ENCODE measurements around the gene DENND2A. TPM values are rescaled to one million over a fixed set of nuclear protein-coding genes. Genes with fewer than 3 reads are reported as not detected.

The DENND2A gene
- polyA plus RNA-seq, 4 donors, result 3.0 to 7.0 (median 5.7) TPM; not detected in 1

DNA sequence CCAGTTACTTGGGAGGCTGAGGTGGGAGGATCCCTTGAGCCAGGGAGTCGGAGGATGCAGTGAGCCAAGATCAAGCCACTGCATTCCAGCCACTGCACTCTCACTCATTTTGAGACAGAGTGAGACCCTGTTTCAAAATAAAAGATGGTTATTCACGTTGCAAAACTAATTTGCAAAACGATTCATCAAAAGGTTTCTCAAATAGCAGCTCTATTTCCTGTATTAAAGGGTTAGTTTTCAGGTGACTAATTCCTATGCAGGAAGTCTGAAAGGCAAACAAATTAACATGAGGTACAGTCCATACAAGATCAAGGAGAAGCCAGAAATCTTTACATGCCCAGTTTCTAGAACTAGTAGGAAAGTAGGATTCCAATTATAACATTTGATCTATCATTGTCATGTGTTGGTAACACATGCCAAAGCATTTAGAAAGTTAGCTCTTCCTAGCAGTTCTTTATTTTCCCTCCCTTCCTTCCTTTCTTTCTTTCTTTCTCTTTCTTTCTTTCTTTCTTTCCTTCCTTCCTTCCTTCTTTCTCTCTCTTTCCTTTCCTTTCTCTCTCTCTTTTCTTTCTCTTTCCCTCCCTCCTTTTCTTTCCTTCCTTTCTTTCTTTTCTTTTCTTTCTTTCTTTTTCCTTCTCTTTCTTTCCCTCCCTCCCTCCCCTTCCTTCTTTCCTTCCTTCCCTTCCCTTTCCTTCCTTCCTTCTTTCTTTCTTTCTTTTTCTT, 49.3 kb downstream of the DENND2A start:
- no peak overlapping the region for H3K27ac ChIP-seq (ENCODE audit: low read depth in 1 of 3, low read length in 2 of 3)
- H3K27me3 ChIP-seq (ENCODE audit: control insufficient read depth in 3 of 3, insufficient read depth in 3 of 3, low read length in 3 of 3), result peaks cover 0 to 3% (median 0%) of the 10 kb centered on the region in 3 donors
- 42 to 54% (median 43%) methylated on average over 3 of the region's 3 CpGs for WGBS, 3 donors
- no peaks in the 10 kb centered on the region for H3K9me3 ChIP-seq (ENCODE audit: control insufficient read depth in 2 of 2, insufficient read depth in 1 of 2, low read depth in 1 of 2, low read length in 1 of 2)
- H3K4me3 ChIP-seq (ENCODE audit: low read depth in 1 of 3, low read length in 3 of 3), result no peak overlapping the region
- H3K36me3 ChIP-seq (ENCODE audit: control insufficient read depth in 3 of 3, insufficient read depth in 2 of 3, low read depth in 1 of 3, low read length in 3 of 3), result peaks cover 0 to 6% (median 0%) of the 10 kb centered on the region in 3 donors
- no peak for DNase-seq
- FAIRE-seq, result no peak
- H3K4me1 ChIP-seq (ENCODE audit: control insufficient read depth in 3 of 3, insufficient read depth in 2 of 3, low read depth in 1 of 3, low read length in 2 of 3), result no peaks in the 10 kb centered on the region

DNA sequence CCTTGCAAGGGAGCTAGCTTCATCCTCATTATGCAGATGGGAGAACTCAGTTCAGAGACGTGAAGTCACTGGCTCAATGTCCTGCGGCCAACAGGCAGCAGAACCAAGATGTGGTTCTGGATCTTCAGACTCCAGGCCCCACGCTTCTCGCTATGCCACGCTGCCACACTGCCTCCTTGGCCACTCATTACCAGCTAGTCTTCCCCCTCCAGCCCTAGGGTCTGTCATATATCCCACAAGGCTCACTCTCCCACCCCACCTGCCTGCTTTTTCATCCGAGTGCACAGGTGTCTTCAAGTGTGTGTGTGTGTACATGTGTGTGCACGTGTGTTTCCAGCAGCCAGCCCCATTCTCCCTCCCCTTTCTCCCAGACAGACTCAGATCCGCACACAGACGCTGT, 53.4 kb downstream of the DENND2A start:
- Histone ChIP-seq H3K4me1 (ENCODE audit: control insufficient read depth in 3 of 3, insufficient read depth in 2 of 3, low read depth in 1 of 3, low read length in 2 of 3) (no peaks in the 10 kb centered on the region), H3K9me3 (ENCODE audit: control insufficient read depth in 2 of 2, insufficient read depth in 1 of 2, low read depth in 1 of 2, low read length in 1 of 2) (no peaks in the 10 kb centered on the region), H3K27me3 (ENCODE audit: control insufficient read depth in 3 of 3, insufficient read depth in 3 of 3, low read length in 3 of 3) (no peaks in the 10 kb centered on the region), H3K36me3 (ENCODE audit: control insufficient read depth in 3 of 3, insufficient read depth in 2 of 3, low read depth in 1 of 3, low read length in 3 of 3) (peaks cover 0 to 3% (median 0%) of the 10 kb centered on the region in 3 donors), H3K4me3 (ENCODE audit: low read depth in 1 of 3, low read length in 3 of 3) (no peak overlapping the region), H3K27ac (ENCODE audit: low read depth in 1 of 3, low read length in 2 of 3) (no peak overlapping the region)
- WGBS, 3 donors, result 89 to 94% (median 89%) methylated on average over 9 of the region's 9 CpGs
- DNase-seq (no peak), FAIRE-seq (no peak)

DNA sequence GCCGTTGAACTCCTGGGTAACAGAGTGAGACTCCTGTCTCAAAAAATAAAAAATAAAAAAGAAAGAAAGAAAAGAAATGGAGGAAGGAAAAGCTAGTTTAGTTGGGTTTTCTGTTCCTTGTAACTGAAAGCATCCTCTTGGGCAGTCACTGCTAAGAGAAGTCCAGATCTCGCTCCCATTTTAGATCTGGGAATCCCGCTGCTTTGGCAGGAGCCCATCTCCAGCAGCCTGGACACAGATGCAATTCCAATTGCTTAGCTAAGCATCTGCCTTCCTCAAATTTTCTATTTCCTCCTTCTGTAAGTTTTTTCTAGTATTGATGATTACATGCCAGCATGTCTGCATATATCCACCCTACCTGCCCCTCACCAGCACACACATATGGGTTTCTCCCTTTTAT, 54.1 kb downstream of the DENND2A start:
- FAIRE-seq (no peak), DNase-seq (no peak)
- Histone ChIP-seq H3K27ac (ENCODE audit: low read depth in 1 of 3, low read length in 2 of 3) (no peak overlapping the region), H3K4me1 (ENCODE audit: control insufficient read depth in 3 of 3, insufficient read depth in 2 of 3, low read depth in 1 of 3, low read length in 2 of 3) (no peaks in the 10 kb centered on the region), H3K4me3 (ENCODE audit: low read depth in 1 of 3, low read length in 3 of 3) (no peak overlapping the region), H3K36me3 (ENCODE audit: control insufficient read depth in 3 of 3, insufficient read depth in 2 of 3, low read depth in 1 of 3, low read length in 3 of 3) (peaks cover 0 to 3% (median 0%) of the 10 kb centered on the region in 3 donors), H3K27me3 (ENCODE audit: control insufficient read depth in 3 of 3, insufficient read depth in 3 of 3, low read length in 3 of 3) (no peaks in the 10 kb centered on the region), H3K9me3 (ENCODE audit: control insufficient read depth in 2 of 2, insufficient read depth in 1 of 2, low read depth in 1 of 2, low read length in 1 of 2) (no peaks in the 10 kb centered on the region)
- WGBS, 3 donors, result 73 to 87% (median 86%) methylated on average over 3 of the region's 3 CpGs

DNA sequence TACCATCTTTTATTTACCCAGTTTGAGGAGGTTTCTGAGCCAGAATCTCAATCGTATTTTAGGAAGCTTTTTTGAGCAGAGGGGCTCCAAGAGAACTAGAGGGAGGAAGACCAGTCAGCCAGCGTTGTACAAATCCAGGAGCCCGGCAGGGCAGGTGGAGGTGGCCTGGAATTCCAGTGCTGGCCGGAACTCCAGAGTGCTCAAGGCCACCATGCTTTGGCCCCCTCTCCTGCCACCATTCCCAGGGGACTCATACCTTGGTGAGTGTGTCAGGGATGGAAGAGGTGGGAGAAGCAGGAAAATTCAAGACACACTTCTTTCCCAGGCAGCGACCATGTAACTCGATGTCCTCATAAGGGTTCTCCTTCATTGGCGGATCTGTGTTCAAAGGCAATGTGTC, 55.3 kb downstream of the DENND2A start:
- no peak for DNase-seq
- H3K9me3 ChIP-seq (ENCODE audit: control insufficient read depth in 2 of 2, insufficient read depth in 1 of 2, low read depth in 1 of 2, low read length in 1 of 2), result no peaks in the 10 kb centered on the region

DNA sequence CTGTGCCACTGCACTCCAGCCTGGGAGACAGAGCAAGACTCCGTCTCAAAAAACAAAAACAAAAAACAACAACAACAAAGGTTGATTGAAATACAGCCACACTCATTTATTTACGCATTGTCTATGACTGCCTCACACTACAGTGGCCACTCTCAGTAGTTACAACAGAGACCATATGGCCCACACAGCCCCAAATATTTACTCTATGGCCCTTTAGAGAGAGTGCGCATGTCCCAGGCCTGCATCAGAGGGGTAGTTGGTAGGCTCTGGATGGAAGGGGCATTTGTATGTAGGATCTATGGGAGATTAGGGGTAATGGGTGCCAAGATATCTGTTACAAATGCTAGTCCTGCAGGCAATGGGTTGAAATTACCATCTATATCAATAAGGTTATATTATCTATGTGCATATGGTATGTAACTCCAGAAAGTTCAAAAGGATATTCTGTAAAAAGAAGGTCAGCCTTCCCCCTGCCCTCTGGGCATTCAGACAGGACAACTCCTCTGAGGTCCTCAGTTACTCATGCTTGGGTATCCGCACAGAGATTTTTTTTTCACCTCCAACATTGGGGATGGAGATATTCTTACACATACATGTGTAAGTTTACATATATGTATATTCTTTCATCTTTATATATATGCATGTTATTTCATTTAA, 56.3 kb downstream of the DENND2A start:
- Histone ChIP-seq H3K27me3 (ENCODE audit: control insufficient read depth in 3 of 3, insufficient read depth in 3 of 3, low read length in 3 of 3) (no peaks in the 10 kb centered on the region), H3K9me3 (ENCODE audit: control insufficient read depth in 2 of 2, insufficient read depth in 1 of 2, low read depth in 1 of 2, low read length in 1 of 2) (no peaks in the 10 kb centered on the region), H3K4me1 (ENCODE audit: control insufficient read depth in 3 of 3, insufficient read depth in 2 of 3, low read depth in 1 of 3, low read length in 2 of 3) (no peaks in the 10 kb centered on the region), H3K36me3 (ENCODE audit: control insufficient read depth in 3 of 3, insufficient read depth in 2 of 3, low read depth in 1 of 3, low read length in 3 of 3) (peaks cover 0 to 6% (median 0%) of the 10 kb centered on the region in 3 donors), H3K27ac (ENCODE audit: low read depth in 1 of 3, low read length in 2 of 3) (no peak overlapping the region), H3K4me3 (ENCODE audit: low read depth in 1 of 3, low read length in 3 of 3) (no peak overlapping the region)
- WGBS, 3 donors, result 96% methylated on average over 4 of the region's 4 CpGs
- FAIRE-seq (no peak), DNase-seq (no peak)

More for the DNA sequence above, 55.3 kb downstream of the DENND2A start:
- H3K27me3 ChIP-seq (ENCODE audit: control insufficient read depth in 3 of 3, insufficient read depth in 3 of 3, low read length in 3 of 3), result no peaks in the 10 kb centered on the region
- no peak for FAIRE-seq
- peaks cover 0 to 6% (median 0%) of the 10 kb centered on the region in 3 donors for H3K36me3 ChIP-seq (ENCODE audit: control insufficient read depth in 3 of 3, insufficient read depth in 2 of 3, low read depth in 1 of 3, low read length in 3 of 3)
- H3K27ac ChIP-seq (ENCODE audit: low read depth in 1 of 3, low read length in 2 of 3), result no peak overlapping the region
- no peaks in the 10 kb centered on the region for H3K4me1 ChIP-seq (ENCODE audit: control insufficient read depth in 3 of 3, insufficient read depth in 2 of 3, low read depth in 1 of 3, low read length in 2 of 3)
- no peak overlapping the region for H3K4me3 ChIP-seq (ENCODE audit: low read depth in 1 of 3, low read length in 3 of 3)
- WGBS, 3 donors, result 93 to 94% (median 94%) methylated on average over 6 to 7 of the region's 7 CpGs

DNA sequence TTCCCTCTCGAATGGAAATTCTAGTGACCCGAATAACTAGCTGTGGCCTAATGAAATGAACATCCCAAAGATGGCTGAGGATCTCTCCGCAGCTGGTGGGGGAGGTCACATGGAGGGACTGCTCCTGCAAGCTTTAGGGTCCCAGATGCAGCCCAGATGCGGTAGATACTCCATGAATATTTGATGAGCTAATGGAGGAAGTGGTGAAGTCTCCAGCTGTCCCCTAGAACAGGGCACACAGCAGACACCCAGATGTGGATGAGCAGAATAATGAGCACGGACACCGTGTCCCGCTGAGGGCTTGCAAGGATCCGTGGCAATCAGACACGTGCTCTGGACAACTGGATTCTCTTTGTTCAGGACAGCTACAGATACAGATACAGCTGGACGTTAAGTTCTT, 59.2 kb downstream of the DENND2A start:
- Histone ChIP-seq H3K27ac (ENCODE audit: low read depth in 1 of 3, low read length in 2 of 3) (no peak overlapping the region), H3K36me3 (ENCODE audit: control insufficient read depth in 3 of 3, insufficient read depth in 2 of 3, low read depth in 1 of 3, low read length in 3 of 3) (peaks cover 0 to 3% (median 0%) of the 10 kb centered on the region in 3 donors), H3K4me1 (ENCODE audit: control insufficient read depth in 3 of 3, insufficient read depth in 2 of 3, low read depth in 1 of 3, low read length in 2 of 3) (no peaks in the 10 kb centered on the region), H3K4me3 (ENCODE audit: low read depth in 1 of 3, low read length in 3 of 3) (no peak overlapping the region), H3K9me3 (ENCODE audit: control insufficient read depth in 2 of 2, insufficient read depth in 1 of 2, low read depth in 1 of 2, low read length in 1 of 2) (no peaks in the 10 kb centered on the region), H3K27me3 (ENCODE audit: control insufficient read depth in 3 of 3, insufficient read depth in 3 of 3, low read length in 3 of 3) (no peaks in the 10 kb centered on the region)
- no peak for FAIRE-seq
- WGBS, 3 donors, result 84 to 88% (median 87%) methylated on average over 10 of the region's 10 CpGs
- DNase-seq, result no peak

DNA sequence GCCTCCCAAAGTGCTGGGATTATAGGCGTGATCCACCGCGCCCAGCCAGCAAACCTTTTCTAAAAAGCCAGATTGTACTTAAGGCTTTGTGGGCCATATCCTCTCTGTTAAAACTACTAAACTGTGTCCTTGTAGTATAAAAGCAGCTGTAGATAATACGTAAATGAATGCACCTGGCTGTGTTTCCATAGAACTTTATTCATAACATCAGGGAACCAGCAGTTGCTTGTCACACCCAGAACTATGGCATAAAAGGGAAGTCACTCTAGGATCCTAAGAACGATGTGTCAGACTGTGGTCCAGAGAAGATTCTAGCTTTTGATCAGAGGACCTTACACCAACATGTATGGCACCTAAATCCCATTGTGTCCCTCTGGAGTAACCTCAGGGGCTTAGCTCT, 63.0 kb downstream of the DENND2A start:
- Histone ChIP-seq H3K27me3 (ENCODE audit: control insufficient read depth in 3 of 3, insufficient read depth in 3 of 3, low read length in 3 of 3) (no peaks in the 10 kb centered on the region), H3K4me3 (ENCODE audit: low read depth in 1 of 3, low read length in 3 of 3) (no peak overlapping the region), H3K27ac (ENCODE audit: low read depth in 1 of 3, low read length in 2 of 3) (no peak overlapping the region), H3K4me1 (ENCODE audit: control insufficient read depth in 3 of 3, insufficient read depth in 2 of 3, low read depth in 1 of 3, low read length in 2 of 3) (no peaks in the 10 kb centered on the region), H3K9me3 (ENCODE audit: control insufficient read depth in 2 of 2, insufficient read depth in 1 of 2, low read depth in 1 of 2, low read length in 1 of 2) (no peaks in the 10 kb centered on the region), H3K36me3 (ENCODE audit: control insufficient read depth in 3 of 3, insufficient read depth in 2 of 3, low read depth in 1 of 3, low read length in 3 of 3) (peaks cover 0 to 9% (median 0%) of the 10 kb centered on the region in 3 donors)
- DNase-seq, result no peak
- 57 to 83% (median 73%) methylated on average over 5 of the region's 5 CpGs for WGBS, 3 donors
- no peak for FAIRE-seq

DNA sequence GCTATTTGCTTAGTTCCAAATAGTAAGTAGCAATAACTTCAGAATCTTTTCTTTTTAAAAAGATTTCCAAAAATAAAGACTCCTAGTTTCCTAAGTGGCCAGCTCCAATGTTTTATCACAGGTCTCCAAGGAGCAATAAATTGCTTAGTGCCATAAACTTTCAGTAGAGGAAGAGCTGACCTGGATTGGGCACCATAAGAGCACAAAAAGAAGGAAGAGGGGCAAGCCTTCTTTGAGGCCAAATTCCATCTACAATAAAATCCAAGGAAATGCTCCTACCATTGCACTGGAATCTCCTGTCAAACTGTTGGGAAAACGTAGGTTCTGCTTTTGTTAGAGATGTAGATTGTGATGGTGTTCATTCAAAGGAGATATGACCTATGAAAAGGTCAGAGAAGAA, 64.0 kb downstream of the DENND2A start:
- H3K4me3 ChIP-seq (ENCODE audit: low read depth in 1 of 3, low read length in 3 of 3), result no peak overlapping the region
- no peaks in the 10 kb centered on the region for H3K9me3 ChIP-seq (ENCODE audit: control insufficient read depth in 2 of 2, insufficient read depth in 1 of 2, low read depth in 1 of 2, low read length in 1 of 2)
- H3K27ac ChIP-seq (ENCODE audit: low read depth in 1 of 3, low read length in 2 of 3), result no peak overlapping the region
- no peaks in the 10 kb centered on the region for H3K27me3 ChIP-seq (ENCODE audit: control insufficient read depth in 3 of 3, insufficient read depth in 3 of 3, low read length in 3 of 3)
- 10 to 42% (median 19%) methylated on average over 1 of the region's 1 CpG for WGBS, 3 donors
- DNase-seq (peak in 1 of 2 donors; percentile 35), FAIRE-seq (no peak)
- H3K36me3 ChIP-seq (ENCODE audit: control insufficient read depth in 3 of 3, insufficient read depth in 2 of 3, low read depth in 1 of 3, low read length in 3 of 3), result peaks cover 0 to 12% (median 0%) of the 10 kb centered on the region in 3 donors
- no peaks in the 10 kb centered on the region for H3K4me1 ChIP-seq (ENCODE audit: control insufficient read depth in 3 of 3, insufficient read depth in 2 of 3, low read depth in 1 of 3, low read length in 2 of 3)
